Vagina (tissue), 2 donors: ENCODE results near the gene APOBEC3B. TPM values are rescaled to one million over a fixed set of nuclear protein-coding genes. Genes with fewer than 3 reads are reported as not detected.

Experiments used
- DNase-seq, 2 donors: peaks; one replicate each; pipeline ENCODE4 v3.0.0-alpha.2; 2017; ENCODE audit errors: extremely low spot score in 2 of 2
- H3K27ac ChIP-seq: fragments of 200-600 bp; sonication (generic); one replicate; pipeline ENCODE4 v1.5.1; 2019
- H3K27me3 ChIP-seq: fragments of 200-600 bp; sonication (generic); one replicate; pipeline ENCODE4 v1.5.1; 2019
- H3K36me3 ChIP-seq, 2 donors: fragments of 200-600 bp; sonication (generic); one replicate each; pipeline ENCODE4 v1.5.1; 2017 to 2019
- H3K4me1 ChIP-seq: fragments of 200-600 bp; sonication (generic); one replicate; pipeline ENCODE4 v1.5.1; 2019
- H3K4me3 ChIP-seq, 2 donors: fragments of 200-600 bp; sonication (generic); 1 replicate in 1 of 2; 2 replicates in 1 of 2; pipeline ENCODE4 v1.5.1; 2016 to 2019
- H3K9me3 ChIP-seq: fragments of 200-600 bp; sonication (generic); one replicate; pipeline ENCODE4 v1.5.1; 2019
- CTCF ChIP-seq, 3 experiments: fragments of 450-650 bp in 2 of 3; fragments of 200-600 bp in 1 of 3; sonication (generic) in 1 of 3; IDR thresholded peaks; one replicate each; pipeline ENCODE4 v1.5.1; 2017 to 2019; ENCODE audit warnings: antibody characterized with exemption in 3 of 3, mild to moderate bottlenecking in 2 of 3, moderate library complexity in 2 of 3
- POLR2A ChIP-seq, 2 donors: fragments of 450-650 bp; IDR thresholded peaks; one replicate each; pipeline ENCODE4 v1.6.1; 2017; ENCODE audit warnings: antibody characterized with exemption in 2 of 2, mild to moderate bottlenecking in 2 of 2, moderate library complexity in 2 of 2
- POLR2AphosphoS5 ChIP-seq, 2 donors: sonication (generic); formaldehyde crosslinking; IDR thresholded peaks; one replicate each; pipeline ENCODE4 v1.9.0; 2017; ENCODE audit warnings: antibody characterized with exemption in 2 of 2, mild to moderate bottlenecking in 2 of 2, low read depth in 1 of 2; ENCODE audit not compliant: insufficient read depth in 1 of 2
- intact Hi-C: fragments of 100-400 bp; cut with DNase I; formaldehyde crosslinking; loops from one replicate; pipeline ENCODE4 v1.15.1; 2023
- total RNA-seq: library from RNA; depleted of rRNA; stranded (reverse); fragments of >200 nt; gene quantifications from one replicate; pipeline ENCODE4 v1.2.3, GENCODE V29; 2016

APOBEC3B gene
- total RNA-seq, 1 donor from 2014 or later, result not detected

- no peak for DNase-seq
- no peak overlapping the region for H3K27ac ChIP-seq
- no peak overlapping the region for H3K4me3 ChIP-seq
- no peaks in the 10 kb centered on the region for H3K9me3 ChIP-seq
- intact Hi-C loops, result loop anchor here (5.0 kb wide), 1 partner anchor 106 kb away; no protein-coding TSS in a partner anchor
- H3K36me3 ChIP-seq, result no peaks in the 10 kb centered on the region
- H3K4me1 ChIP-seq, result no peaks in the 10 kb centered on the region
- no peaks in the 10 kb centered on the region for H3K27me3 ChIP-seq
- TF ChIP-seq CTCF (IDR thresholded peaks at IDR 0.05), result no peak
- TF ChIP-seq POLR2AphosphoS5 (IDR thresholded peaks at IDR 0.05; ENCODE audit: insufficient read depth in 1 of 2, low read depth in 1 of 2), result no peak
These were observed 30.4 kb upstream of the APOBEC3B start for GRCh38 chr22:38951734-38952133.

- Histone ChIP-seq H3K27ac (no peak overlapping the region), H3K36me3 (no peaks in the 10 kb centered on the region), H3K27me3 (no peaks in the 10 kb centered on the region), H3K4me3 (no peak overlapping the region), H3K4me1 (no peaks in the 10 kb centered on the region), H3K9me3 (no peaks in the 10 kb centered on the region)
- peak in 1 of 2 donors; percentile 61 for DNase-seq
- TF ChIP-seq POLR2A (IDR thresholded peaks at IDR 0.05), result no peak
- TF ChIP-seq CTCF (IDR thresholded peaks at IDR 0.05), result no peak
- TF ChIP-seq POLR2AphosphoS5 (IDR thresholded peaks at IDR 0.05; ENCODE audit: insufficient read depth in 1 of 2, low read depth in 1 of 2), result no peak
- intact Hi-C loops, result loop anchor here (5.0 kb wide), 1 partner anchor 105 kb away; no protein-coding TSS in a partner anchor
These were observed 29.7 kb upstream of the APOBEC3B start for GRCh38 chr22:38952281-38952993.

GRCh38 chr22:38953091-38953490 is 29.1 kb upstream of the APOBEC3B start:
- TF ChIP-seq POLR2A (IDR thresholded peaks at IDR 0.05), result no peak
- TF ChIP-seq CTCF (IDR thresholded peaks at IDR 0.05), result no peak
- TF ChIP-seq POLR2AphosphoS5 (IDR thresholded peaks at IDR 0.05; ENCODE audit: insufficient read depth in 1 of 2, low read depth in 1 of 2), result no peak
- Histone ChIP-seq H3K27ac (no peak overlapping the region), H3K27me3 (no peaks in the 10 kb centered on the region), H3K9me3 (no peaks in the 10 kb centered on the region), H3K4me3 (no peak overlapping the region), H3K4me1 (no peaks in the 10 kb centered on the region), H3K36me3 (no peaks in the 10 kb centered on the region)
- no peak for DNase-seq
- intact Hi-C loops, result loop anchor here (5.0 kb wide), 1 partner anchor 104 kb away; no protein-coding TSS in a partner anchor

- no peaks in the 10 kb centered on the region for H3K36me3 ChIP-seq
- no peaks in the 10 kb centered on the region for H3K9me3 ChIP-seq
- DNase-seq, result peak in 1 of 2 donors; percentile 92
- intact Hi-C loops, result loop anchor here (5.0 kb wide), 1 partner anchor 104 kb away; no protein-coding TSS in a partner anchor
- no peak overlapping the region for H3K27ac ChIP-seq
- no peaks in the 10 kb centered on the region for H3K4me1 ChIP-seq
- TF ChIP-seq POLR2AphosphoS5 (IDR thresholded peaks at IDR 0.05; ENCODE audit: insufficient read depth in 1 of 2, low read depth in 1 of 2) (peak in 1 of 2 donors; percentile 53), CTCF (IDR thresholded peaks at IDR 0.05) (no peak), POLR2A (IDR thresholded peaks at IDR 0.05) (no peak)
- H3K4me3 ChIP-seq, result no peak overlapping the region
- no peaks in the 10 kb centered on the region for H3K27me3 ChIP-seq
These were observed 28.4 kb upstream of the APOBEC3B start for GRCh38 chr22:38953577-38954413.
